Midbrain (tissue), 1 donor: ENCODE data around the gene RORB.
"Not testable (repeated sequence)": the region's sequence is repeated elsewhere in the genome, so short reads cannot be mapped to it uniquely, and the experiment has no call there.

Experiments
- DNase-seq: peaks from one replicate; lab custom pipeline; 2025; lab: John Stamatoyannopoulos, UW

RORB gene

GRCh38 chr9:74513221-74513620, 16.1 kb downstream of the RORB start:
- no peak for DNase-seq

DNA sequence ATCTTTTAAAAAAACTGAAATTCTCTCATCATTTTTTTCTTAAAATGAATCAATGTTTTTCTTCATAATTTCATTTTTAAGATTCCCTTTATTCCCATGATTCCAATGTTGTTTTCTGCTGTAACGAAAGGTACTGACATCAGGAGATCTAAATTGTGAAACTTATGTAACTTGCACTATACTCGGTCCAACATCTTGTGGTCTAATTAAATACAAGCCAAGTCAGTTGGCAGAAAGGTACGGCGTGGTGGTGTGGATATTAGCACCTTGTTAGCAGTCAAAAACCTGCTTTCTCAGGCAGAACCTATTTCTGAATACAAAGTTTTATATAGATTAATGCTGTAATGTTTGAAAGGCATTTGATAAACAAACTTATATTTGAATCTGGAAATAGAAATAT, 20.1 kb downstream of the RORB start:
- DNase-seq, result no peak

GRCh38 chr9:74519419-74519818, 22.3 kb downstream of the RORB start:
- DNase-seq, result no peak

- DNase-seq, result no peak
Measured at GRCh38 chr9:74521009-74521408, 23.9 kb downstream of the RORB start.

GRCh38 chr9:74524289-74524688, 27.2 kb downstream of the RORB start:
- no peak for DNase-seq

DNA sequence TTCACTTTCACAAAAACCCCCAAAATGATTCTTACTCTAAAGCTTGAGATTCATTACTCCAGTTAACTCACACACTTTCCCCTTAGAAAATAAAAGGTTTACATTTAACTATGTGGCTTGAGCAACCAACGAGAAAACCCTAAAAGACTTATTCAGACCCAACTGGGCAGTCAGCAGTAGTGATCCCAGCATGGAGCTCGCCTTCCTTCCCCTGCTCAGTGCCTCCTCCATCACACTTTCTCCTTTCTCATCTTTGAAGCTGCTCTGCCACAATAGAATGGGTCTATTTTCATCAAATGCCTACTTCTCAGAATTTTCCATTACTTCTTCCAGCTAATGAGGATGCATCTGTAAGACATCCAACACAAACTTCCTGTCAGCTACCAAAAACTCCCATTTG, 29.1 kb downstream of the RORB start:
- no peak for DNase-seq

GRCh38 chr9:74527718-74528117, 30.6 kb downstream of the RORB start:
- DNase-seq, result no peak

- no peak for DNase-seq
Measured at GRCh38 chr9:74528207-74528606, 31.1 kb downstream of the RORB start.

GRCh38 chr9:74530458-74530857, 33.3 kb downstream of the RORB start:
- DNase-seq, result not testable (repeated sequence)

- DNase-seq, result no peak
Measured at GRCh38 chr9:74533253-74533652, 36.1 kb downstream of the RORB start.

DNA sequence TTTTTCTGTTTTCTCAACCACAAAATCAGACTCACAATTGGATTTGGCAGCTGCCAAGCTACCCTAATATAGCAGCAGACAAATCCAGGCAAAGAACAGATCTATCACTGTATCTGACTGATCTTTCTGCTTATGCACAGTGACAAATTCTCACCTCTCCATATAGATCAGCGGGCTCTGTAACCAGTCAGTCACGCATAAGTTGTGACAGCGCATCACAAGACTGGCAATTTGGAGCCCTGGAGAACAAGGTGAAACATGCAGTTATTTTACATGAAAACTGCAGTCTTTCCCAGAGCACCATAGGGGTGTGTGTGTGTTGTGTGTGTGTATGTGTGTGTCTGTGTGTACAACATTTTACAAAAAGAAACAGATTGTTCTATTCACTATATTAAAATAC, 37.7 kb downstream of the RORB start:
- DNase-seq, result no peak

DNA sequence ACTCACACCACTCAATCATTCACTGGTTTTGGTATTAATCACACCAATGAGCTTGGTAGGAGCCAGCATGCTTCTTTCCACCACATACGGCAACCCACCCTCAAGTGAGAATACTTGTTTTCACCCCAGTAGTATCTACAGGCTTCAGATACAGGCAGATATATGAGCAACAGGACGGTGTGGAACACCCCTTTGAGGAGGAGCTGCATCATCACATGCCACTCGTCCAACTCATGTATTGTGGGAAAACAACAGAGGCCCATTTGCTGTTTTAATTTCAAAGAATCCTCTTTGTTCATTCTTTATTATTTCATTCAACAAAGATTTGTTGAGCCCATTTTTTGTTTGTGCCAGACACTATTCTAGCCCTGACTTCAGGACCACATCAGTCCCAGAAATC, 46.0 kb downstream of the RORB start:
- peak; percentile 21 for DNase-seq

DNA sequence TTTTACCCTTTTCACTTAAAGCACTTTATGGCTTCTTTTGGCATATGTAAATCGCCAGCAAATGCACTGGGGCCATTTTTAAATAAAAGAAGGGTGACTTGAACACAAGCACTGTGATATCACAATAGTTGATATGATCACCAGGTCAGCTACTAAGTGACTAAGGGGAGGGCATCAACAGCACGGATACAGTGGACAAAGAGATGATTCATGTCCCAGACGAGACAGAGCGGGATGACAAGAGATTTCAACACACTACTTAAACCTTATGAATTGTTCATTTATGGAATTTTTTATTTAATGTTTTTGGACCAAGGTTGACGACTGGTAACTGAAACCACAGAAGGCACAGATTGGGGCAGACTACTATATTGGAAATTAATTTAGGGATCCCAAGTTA, 54.1 kb downstream of the RORB start:
- DNase-seq, result no peak

GRCh38 chr9:74554751-74555419, 57.8 kb downstream of the RORB start:
- peak; percentile 62 for DNase-seq

- no peak for DNase-seq
Measured at GRCh38 chr9:74555565-74555964, 58.4 kb downstream of the RORB start.

- no peak for DNase-seq
Measured at GRCh38 chr9:74556685-74557084, 59.5 kb downstream of the RORB start.

- peak; percentile 15 for DNase-seq
Measured at GRCh38 chr9:74557571-74557970, 60.4 kb downstream of the RORB start.

- no peak for DNase-seq
Measured at GRCh38 chr9:74562611-74563010, 65.5 kb downstream of the RORB start.

GRCh38 chr9:74570879-74571512, 73.9 kb downstream of the RORB start:
- DNase-seq, result peak; percentile 35

- DNase-seq, result no peak
Measured at GRCh38 chr9:74573640-74574191, 76.6 kb downstream of the RORB start.

DNA sequence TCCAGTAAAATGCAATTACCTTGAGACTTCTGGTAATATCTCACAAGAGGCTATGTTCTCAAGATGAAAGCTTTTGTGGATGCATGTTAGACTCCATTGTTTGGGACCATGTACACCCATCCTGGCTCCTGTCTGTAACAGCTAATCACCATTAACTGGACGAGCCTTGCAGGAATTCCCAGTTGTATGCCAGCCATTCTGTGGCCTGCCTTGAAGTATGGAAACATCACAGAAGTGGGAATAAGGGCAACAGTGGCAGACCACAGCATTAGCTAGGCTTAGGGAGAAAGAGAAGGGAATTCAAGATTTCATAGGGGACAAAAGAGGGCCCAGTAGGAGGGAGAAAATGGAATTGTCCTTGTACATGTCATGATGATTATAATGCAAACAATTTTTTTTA, 79.0 kb downstream of the RORB start:
- no peak for DNase-seq

DNA sequence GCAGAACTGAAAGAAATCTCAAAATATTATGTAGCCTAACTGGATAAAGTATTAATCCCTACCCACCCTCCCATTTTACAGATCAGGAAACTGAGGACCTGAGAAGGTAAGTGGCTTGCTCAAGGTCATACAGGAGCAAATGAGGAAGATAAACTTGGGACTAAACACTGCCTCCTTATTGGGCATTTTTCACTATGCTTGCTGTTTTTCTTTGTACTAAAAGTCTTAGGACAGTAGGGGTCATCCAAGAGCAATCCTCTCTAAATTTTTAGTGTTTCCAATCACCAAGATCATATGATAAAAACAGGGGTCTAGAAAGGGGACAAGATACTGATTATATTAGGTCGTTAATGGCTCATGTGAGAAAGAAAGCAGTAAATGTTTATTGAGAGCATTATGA, 80.8 kb downstream of the RORB start:
- DNase-seq, result peak; percentile 14

- DNase-seq, result no peak
Measured at GRCh38 chr9:74589576-74589975, 92.4 kb downstream of the RORB start.

DNA sequence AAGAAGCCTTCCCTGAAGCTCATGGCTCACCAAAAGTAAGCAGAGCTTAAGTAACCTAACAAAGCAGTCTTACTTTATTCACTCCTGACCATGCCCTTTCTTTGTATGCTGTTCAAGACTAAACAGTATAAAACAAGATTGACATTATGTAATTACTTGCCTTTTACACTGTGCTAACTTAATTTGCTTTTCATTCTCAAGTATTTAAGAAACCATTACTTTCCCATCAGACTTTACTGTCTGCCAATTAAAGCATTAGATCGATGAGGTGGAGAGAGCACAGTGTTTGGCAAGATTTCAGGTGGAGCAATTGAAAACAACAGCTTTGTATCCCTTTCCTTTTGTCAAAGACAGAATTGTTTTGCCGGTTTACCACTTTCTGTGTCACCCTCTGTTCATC, 98.2 kb downstream of the RORB start:
- no peak for DNase-seq
